Peyer's patch (tissue), 4 donors: ENCODE measurements around the gene EIF4EBP3. TPM values are rescaled to one million over a fixed set of nuclear protein-coding genes. Genes with fewer than 3 reads are reported as not detected.

Experiments used
- DNase-seq, 3 donors: peaks; one replicate each; pipeline ENCODE4 v3.0.0-alpha.2; 2017 to 2019
- H3K27ac ChIP-seq, 4 donors: fragments of 200-600 bp; sonication (generic); one replicate each; pipeline ENCODE4 v1.5.1; 2016 to 2019
- H3K27me3 ChIP-seq, 2 donors: fragments of 200-600 bp; sonication (generic); one replicate each; pipeline ENCODE4 v1.5.1; 2019
- H3K36me3 ChIP-seq, 3 donors: fragments of 200-600 bp; sonication (generic); one replicate each; pipeline ENCODE4 v1.5.1; 2016 to 2019
- H3K4me1 ChIP-seq, 4 donors: fragments of 200-600 bp; sonication (generic); one replicate each; pipeline ENCODE4 v1.5.1; 2016 to 2019
- H3K4me3 ChIP-seq, 4 donors: fragments of 200-600 bp; sonication (generic); 1 replicate in 3 of 4; 2 replicates in 1 of 4; pipeline ENCODE4 v1.5.1; 2016 to 2019; ENCODE audit warnings: mild to moderate bottlenecking in 1 of 4
- H3K9me3 ChIP-seq, 4 donors: fragments of 200-600 bp; sonication (generic); one replicate each; pipeline ENCODE4 v1.5.1; 2016 to 2019; ENCODE audit warnings: mild to moderate bottlenecking in 1 of 4
- POLR2A ChIP-seq, 2 donors: fragments of 450-650 bp; IDR thresholded peaks; one replicate each; pipeline ENCODE4 v1.5.1; 2017; ENCODE audit warnings: antibody characterized with exemption in 2 of 2, mild to moderate bottlenecking in 2 of 2, moderate library complexity in 2 of 2
- small RNA-seq, 2 donors: library from RNA; depleted of rRNA; stranded (forward); fragments of <200 nt; gene quantifications; one replicate each; pipeline ENCODE3, GENCODE V24; 2016
- total RNA-seq, 4 donors: library from RNA; depleted of rRNA; stranded (reverse); fragments of >200 nt; gene quantifications; one replicate each; pipeline ENCODE4 v1.1.0, GENCODE V29; 2016
- TF ChIP-seq, protein P1 (sequence below), 6 experiments: fragments of 450-650 bp in 4 of 6; fragments of 200-600 bp in 2 of 6; sonication (generic) in 1 of 6; IDR thresholded peaks; one replicate each; pipeline ENCODE4 v1.5.1; 2017 to 2019; ENCODE audit warnings: antibody characterized with exemption in 6 of 6, mild to moderate bottlenecking in 3 of 6, moderate library complexity in 1 of 6

Gene EIF4EBP3
- total RNA-seq, 4 donors from 2014 or later = 32.4 to 46.1 (median 32.9) TPM; not detected in 1

DNA sequence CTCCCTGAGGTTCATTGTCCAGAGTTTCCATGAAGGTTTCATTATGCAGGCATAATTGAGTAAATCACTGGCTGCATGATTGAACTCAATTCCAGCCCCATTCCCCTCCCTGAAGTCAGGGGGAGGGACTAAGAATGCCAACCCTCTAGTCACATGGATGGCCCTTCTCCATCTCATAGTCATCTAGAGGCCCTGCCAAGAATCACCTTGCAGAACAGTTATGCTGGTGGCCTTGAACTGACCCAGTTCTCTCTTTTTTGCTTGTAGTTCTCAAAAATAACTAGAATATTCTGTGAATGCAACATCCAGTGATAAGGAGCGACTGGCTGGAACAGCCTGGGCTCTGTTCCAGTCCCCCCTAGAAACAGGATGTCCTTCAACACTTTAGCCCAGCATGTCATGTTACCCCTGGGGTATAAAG lies 48.9 kb downstream of the EIF4EBP3 start:
- DNase-seq = no peak
- H3K27ac ChIP-seq = no peak overlapping the region
- no peaks in the 10 kb centered on the region for H3K36me3 ChIP-seq
- no peaks in the 10 kb centered on the region for H3K9me3 ChIP-seq
- no peaks in the 10 kb centered on the region for H3K4me1 ChIP-seq
- no peaks in the 10 kb centered on the region for H3K27me3 ChIP-seq
- no peak for TF ChIP-seq POLR2A (IDR thresholded peaks at IDR 0.05)
- TF ChIP-seq, protein P1, sequence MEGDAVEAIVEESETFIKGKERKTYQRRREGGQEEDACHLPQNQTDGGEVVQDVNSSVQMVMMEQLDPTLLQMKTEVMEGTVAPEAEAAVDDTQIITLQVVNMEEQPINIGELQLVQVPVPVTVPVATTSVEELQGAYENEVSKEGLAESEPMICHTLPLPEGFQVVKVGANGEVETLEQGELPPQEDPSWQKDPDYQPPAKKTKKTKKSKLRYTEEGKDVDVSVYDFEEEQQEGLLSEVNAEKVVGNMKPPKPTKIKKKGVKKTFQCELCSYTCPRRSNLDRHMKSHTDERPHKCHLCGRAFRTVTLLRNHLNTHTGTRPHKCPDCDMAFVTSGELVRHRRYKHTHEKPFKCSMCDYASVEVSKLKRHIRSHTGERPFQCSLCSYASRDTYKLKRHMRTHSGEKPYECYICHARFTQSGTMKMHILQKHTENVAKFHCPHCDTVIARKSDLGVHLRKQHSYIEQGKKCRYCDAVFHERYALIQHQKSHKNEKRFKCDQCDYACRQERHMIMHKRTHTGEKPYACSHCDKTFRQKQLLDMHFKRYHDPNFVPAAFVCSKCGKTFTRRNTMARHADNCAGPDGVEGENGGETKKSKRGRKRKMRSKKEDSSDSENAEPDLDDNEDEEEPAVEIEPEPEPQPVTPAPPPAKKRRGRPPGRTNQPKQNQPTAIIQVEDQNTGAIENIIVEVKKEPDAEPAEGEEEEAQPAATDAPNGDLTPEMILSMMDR (IDR thresholded peaks at IDR 0.05) = no peak
- no peak overlapping the region for H3K4me3 ChIP-seq

DNA sequence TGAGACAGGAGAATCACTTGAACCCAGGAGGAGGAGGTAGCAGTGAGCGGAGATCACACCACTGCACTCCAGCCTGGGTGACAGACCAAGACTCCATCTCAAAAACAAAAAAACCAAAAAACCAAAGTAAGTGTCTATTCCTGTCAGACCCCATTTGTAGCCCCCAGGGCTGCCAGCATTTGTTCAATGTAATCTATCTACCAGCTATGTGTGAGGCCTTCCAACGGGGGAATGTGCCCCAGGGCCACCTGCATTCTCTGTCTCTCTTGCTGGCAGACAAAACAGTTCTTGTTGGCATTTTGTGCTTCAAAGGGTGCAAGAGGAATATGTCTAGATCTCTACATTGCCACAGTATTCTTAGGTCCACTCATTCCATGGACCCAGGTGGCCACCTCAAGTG lies 51.4 kb downstream of the EIF4EBP3 start:
- Histone ChIP-seq H3K27ac (no peak overlapping the region), H3K4me3 (no peak overlapping the region), H3K36me3 (no peaks in the 10 kb centered on the region), H3K27me3 (no peaks in the 10 kb centered on the region), H3K9me3 (no peaks in the 10 kb centered on the region), H3K4me1 (no peaks in the 10 kb centered on the region)
- DNase-seq = no peak
- TF ChIP-seq, protein P1 (IDR thresholded peaks at IDR 0.05) = no peak
- TF ChIP-seq POLR2A (IDR thresholded peaks at IDR 0.05) = no peak

Small RNA genes within 50 kb of the gene (small RNA-seq; reads per million reads assigned to genes)
- gene RF00279 = 0 reads per million in 2 donors
- gene RF00443 = 0 reads per million in 2 donors

Other genes with a start within 250 kb of the EIF4EBP3 start
- 100 to 1,000 TPM in 2 of 4 donors, 10 to 100 TPM in 2; 90.6 to 142 (median 109) TPM for gene PFDN1, start 244.6 kb upstream of the EIF4EBP3 start, total RNA-seq
- gene HBEGF, start 201.1 kb upstream of the EIF4EBP3 start, total RNA-seq = 10 to 100 TPM in 2 of 4 donors, 1 to 10 TPM in 2; 4.1 to 41.0 (median 10.1) TPM
- gene SLC4A9, start 187.5 kb upstream of the EIF4EBP3 start, total RNA-seq = 1 to 10 TPM in 1 of 4 donors, under 1 TPM in 2, not detected in 1; 0.38 to 2.5 (median 0.40) TPM
- 100 to 1,000 TPM; 141 to 236 (median 211) TPM for gene ANKHD1, start 145.8 kb upstream of the EIF4EBP3 start, total RNA-seq
- 10 to 100 TPM; 19.8 to 38.6 (median 27.5) TPM for gene SRA1, start 9.8 kb downstream of the EIF4EBP3 start, total RNA-seq
- 10 to 100 TPM; 21.7 to 78.5 (median 62.4) TPM for gene APBB3, start 16.9 kb downstream of the EIF4EBP3 start, total RNA-seq
- gene SLC35A4, start 17.2 kb downstream of the EIF4EBP3 start, total RNA-seq = 10 to 100 TPM; 41.9 to 51.3 (median 49.9) TPM
- 10 to 100 TPM in 2 of 4 donors, 1 to 10 TPM in 2; 3.3 to 16.0 (median 7.4) TPM for gene CD14, start 85.5 kb downstream of the EIF4EBP3 start, total RNA-seq
- 10 to 100 TPM; 21.9 to 90.9 (median 42.2) TPM for gene TMCO6, start 91.8 kb downstream of the EIF4EBP3 start, total RNA-seq
- gene NDUFA2, start 100.0 kb downstream of the EIF4EBP3 start, total RNA-seq = 10 to 100 TPM; 51.2 to 90.2 (median 69.6) TPM
- 100 to 1,000 TPM in 1 of 4 donors, 10 to 100 TPM in 3; 40.5 to 167 (median 82.8) TPM for gene IK, start 100.2 kb downstream of the EIF4EBP3 start, total RNA-seq
- gene WDR55, start 117.2 kb downstream of the EIF4EBP3 start, total RNA-seq = 10 to 100 TPM; 31.3 to 66.8 (median 39.7) TPM
- gene DND1, start 125.9 kb downstream of the EIF4EBP3 start, total RNA-seq = 1 to 10 TPM in 3 of 4 donors, not detected in 1; 3.7 to 5.0 (median 3.8) TPM
- 10 to 100 TPM; 24.3 to 55.3 (median 46.1) TPM for gene HARS1, start 143.7 kb downstream of the EIF4EBP3 start, total RNA-seq
- gene HARS2, start 143.8 kb downstream of the EIF4EBP3 start, total RNA-seq = 10 to 100 TPM; 21.5 to 49.6 (median 42.4) TPM
- 10 to 100 TPM; 17.3 to 21.7 (median 21.1) TPM for gene ZMAT2, start 152.8 kb downstream of the EIF4EBP3 start, total RNA-seq
- gene PCDHA1, start 238.5 kb downstream of the EIF4EBP3 start, total RNA-seq = not detected
- not detected for gene PCDHA2, start 247.2 kb downstream of the EIF4EBP3 start, total RNA-seq